Activated CD4-positive, alpha-beta T cell treated with anti-CD3 and anti-CD28 coated beads, Interleukin-2, amount 10 ng/mL, durations not matched to agents 24 days and 14 days (primary cell): ENCODE results near the gene UBAP2. TPM values are rescaled to one million over a fixed set of nuclear protein-coding genes. Genes with fewer than 3 reads are reported as not detected.
A peak's percentile ranks its signal among the peaks of the same experiment; 100 is the strongest.
"Not testable (repeated sequence)": the region's sequence is repeated elsewhere in the genome, so short reads cannot be mapped to it uniquely, and the experiment has no call there.

Experiments
- DNase-seq: peaks from one replicate; pipeline ENCODE4 v3.0.0; 2022
- H3K27ac Mint-ChIP-seq: one replicate; pipeline ENCODE4 v1.8.0; 2022; ENCODE audit warnings: mild to moderate bottlenecking, mixed read lengths
- H3K27me3 Mint-ChIP-seq: one replicate; pipeline ENCODE4 v1.8.0; 2022; ENCODE audit warnings: mixed read lengths
- H3K36me3 Mint-ChIP-seq: one replicate; pipeline ENCODE4 v1.8.0; 2022; ENCODE audit warnings: low read depth, mild to moderate bottlenecking, mixed read lengths
- H3K4me1 Mint-ChIP-seq: one replicate; pipeline ENCODE4 v1.8.0; 2021; ENCODE audit warnings: mixed read lengths
- H3K4me3 Mint-ChIP-seq: one replicate; pipeline ENCODE4 v1.8.0; 2022; ENCODE audit warnings: mild to moderate bottlenecking, moderate library complexity, mixed read lengths
- H3K9me3 Mint-ChIP-seq: one replicate; pipeline ENCODE4 v1.8.0; 2021; ENCODE audit warnings: mixed read lengths
- intact Hi-C: fragments of 100-400 bp; cut with micrococcal nuclease; formaldehyde crosslinking; loops from one replicate; pipeline ENCODE4 v1.15.1; 2023
- total RNA-seq: library from RNA; stranded (reverse); gene quantifications from 2 replicates; pipeline ENCODE4 v1.2.3, GENCODE V29; 2022

The UBAP2 gene
- total RNA-seq, 1 donor from 2014 or later = 55.6 TPM

- Mint-ChIP-seq H3K9me3 (no peaks in the 10 kb centered on the region), H3K27me3 (peaks cover 1% of the 10 kb centered on the region), H3K36me3 (no peaks in the 10 kb centered on the region), H3K27ac (no peak overlapping the region), H3K4me3 (no peak overlapping the region), H3K4me1 (no peaks in the 10 kb centered on the region)
- no peak for DNase-seq
- intact Hi-C loops = no loop called here
Observed at GRCh38 chr9:34070606-34071324, 22.1 kb upstream of the UBAP2 start.

- Mint-ChIP-seq H3K27me3 (peaks cover 1% of the 10 kb centered on the region), H3K4me3 (no peak overlapping the region), H3K9me3 (no peaks in the 10 kb centered on the region), H3K27ac (no peak overlapping the region), H3K36me3 (no peaks in the 10 kb centered on the region), H3K4me1 (no peaks in the 10 kb centered on the region)
- DNase-seq = no peak
- intact Hi-C loops = no loop called here
Observed at GRCh38 chr9:34069831-34070230, 21.1 kb upstream of the UBAP2 start.

DNA sequence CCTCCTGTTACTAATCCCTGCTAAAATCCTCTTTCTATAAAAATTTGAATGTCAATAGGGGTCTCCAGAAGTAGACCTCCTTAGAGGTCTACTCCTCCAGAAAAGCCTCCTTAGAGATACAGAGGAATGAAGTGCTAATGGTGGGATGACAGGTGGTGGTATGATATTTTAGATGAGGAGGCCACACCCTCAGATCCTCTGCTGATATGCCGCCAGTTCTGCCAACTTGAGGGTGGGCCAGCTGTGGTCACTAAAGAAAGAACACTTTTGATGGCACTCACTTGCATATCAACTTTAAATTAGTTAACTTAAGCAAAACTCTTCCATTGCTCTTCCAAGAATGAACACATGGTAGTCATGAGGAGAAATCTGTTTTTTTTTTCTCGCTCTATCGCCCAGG is 16.9 kb upstream of the UBAP2 start:
- H3K9me3 Mint-ChIP-seq = no peaks in the 10 kb centered on the region
- no peak overlapping the region for H3K27ac Mint-ChIP-seq
- intact Hi-C loops = no loop called here
- DNase-seq = no peak
- H3K4me1 Mint-ChIP-seq = no peaks in the 10 kb centered on the region
- peaks cover 3% of the 10 kb centered on the region for H3K27me3 Mint-ChIP-seq
- no peak overlapping the region for H3K4me3 Mint-ChIP-seq
- H3K36me3 Mint-ChIP-seq = no peaks in the 10 kb centered on the region

DNA sequence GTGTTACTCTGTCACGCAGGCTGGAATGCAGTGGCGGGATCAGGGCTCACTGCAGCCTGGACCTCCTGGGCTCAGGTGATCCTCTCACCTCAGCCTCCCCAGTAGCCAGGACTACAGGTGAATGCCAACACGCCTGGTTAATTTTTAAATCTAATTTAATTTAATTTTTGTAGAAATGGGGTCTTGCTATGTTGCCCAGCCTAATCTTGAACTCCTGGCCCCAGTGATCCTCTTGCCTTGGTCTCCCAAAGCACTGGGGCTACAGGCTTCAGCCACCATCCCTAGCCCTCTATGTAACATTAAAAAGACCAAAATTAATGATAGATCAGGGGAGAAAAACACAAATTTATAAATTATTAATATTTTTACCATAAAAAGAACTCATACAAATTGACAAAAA is 11.3 kb upstream of the UBAP2 start:
- Mint-ChIP-seq H3K4me1 (no peaks in the 10 kb centered on the region), H3K27me3 (peaks cover 7% of the 10 kb centered on the region), H3K4me3 (no peak overlapping the region), H3K9me3 (no peaks in the 10 kb centered on the region), H3K27ac (no peak overlapping the region), H3K36me3 (no peaks in the 10 kb centered on the region)
- DNase-seq = no peak
- intact Hi-C loops = no loop called here

DNA sequence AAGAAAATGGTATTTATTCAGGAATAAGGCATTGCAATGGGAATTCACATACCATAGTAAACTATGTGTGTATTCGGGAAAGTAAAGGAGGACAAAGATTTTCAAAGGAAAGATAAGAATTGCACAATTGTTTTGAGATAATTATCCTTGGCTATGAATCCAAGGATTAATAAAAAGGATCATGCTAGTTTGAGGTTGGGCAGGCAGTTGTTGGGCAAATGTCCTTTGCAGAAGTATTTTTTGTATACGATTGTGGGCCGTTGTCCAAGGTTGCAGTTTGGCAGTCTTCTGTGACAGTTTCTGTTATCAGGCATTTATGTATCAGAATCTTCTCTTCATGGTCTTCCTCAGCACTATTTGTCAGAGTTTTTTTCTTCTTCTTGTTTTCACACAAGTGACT is 10.6 kb upstream of the UBAP2 start:
- intact Hi-C loops = no loop called here

DNA sequence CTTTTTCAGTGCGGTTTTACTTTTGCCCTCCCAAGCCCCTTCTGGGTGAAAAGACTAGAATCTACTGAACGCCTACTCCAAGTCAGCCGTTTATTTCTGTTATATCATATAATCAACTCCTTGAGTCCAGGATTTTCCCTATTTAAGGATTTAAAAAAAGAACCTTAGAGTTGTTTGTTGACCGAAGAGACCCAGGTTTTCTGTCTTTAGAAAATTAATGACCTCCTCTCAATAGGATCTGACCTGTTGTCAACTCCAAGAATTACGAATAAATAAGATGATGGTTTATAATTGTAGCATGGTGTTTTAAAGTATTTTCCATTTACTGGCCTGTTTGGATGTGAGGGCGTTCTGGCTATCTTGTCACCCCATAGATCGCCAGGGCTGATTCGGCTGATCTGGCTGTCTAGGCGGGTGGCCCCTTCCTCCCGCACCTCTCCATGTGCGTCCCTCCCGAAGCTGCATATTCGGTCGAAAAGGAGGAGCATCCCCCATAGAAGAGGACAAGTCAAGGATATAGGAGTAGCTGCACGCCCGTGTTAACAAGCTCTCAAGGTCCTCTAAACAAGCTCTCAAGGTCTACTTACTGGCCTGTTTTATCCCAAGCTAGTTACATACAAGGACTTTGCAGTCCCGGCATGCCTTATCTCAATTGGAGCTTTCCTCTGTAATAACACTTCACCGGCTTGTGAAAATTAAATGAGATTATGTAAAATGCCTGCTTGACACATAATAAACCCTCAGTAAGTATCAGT is 1.1 kb upstream of the UBAP2 start:
- peaks cover 41% of the 10 kb centered on the region for H3K4me1 Mint-ChIP-seq
- peaks cover 3% of the 10 kb centered on the region for H3K27me3 Mint-ChIP-seq
- no peaks in the 10 kb centered on the region for H3K9me3 Mint-ChIP-seq
- DNase-seq = peak; percentile 63
- peak overlapping the region; percentile 99 for H3K27ac Mint-ChIP-seq
- peak overlapping the region; percentile 96 for H3K4me3 Mint-ChIP-seq
- intact Hi-C loops = loop anchor here (1.0 to 2.0 kb wide), 6 partner anchors 76 to 760 kb away; partner anchors contain the start of genes AQP3, DCAF12, NFX1 and UBAP1
- H3K36me3 Mint-ChIP-seq = peaks cover 5% of the 10 kb centered on the region

More for the DNA sequence above, 10.6 kb upstream of the UBAP2 start:
- no peaks in the 10 kb centered on the region for H3K4me1 Mint-ChIP-seq
- DNase-seq = no peak
- H3K9me3 Mint-ChIP-seq = no peaks in the 10 kb centered on the region
- peaks cover 6% of the 10 kb centered on the region for H3K27me3 Mint-ChIP-seq
- H3K4me3 Mint-ChIP-seq = no peak overlapping the region
- no peaks in the 10 kb centered on the region for H3K36me3 Mint-ChIP-seq
- no peak overlapping the region for H3K27ac Mint-ChIP-seq

DNA sequence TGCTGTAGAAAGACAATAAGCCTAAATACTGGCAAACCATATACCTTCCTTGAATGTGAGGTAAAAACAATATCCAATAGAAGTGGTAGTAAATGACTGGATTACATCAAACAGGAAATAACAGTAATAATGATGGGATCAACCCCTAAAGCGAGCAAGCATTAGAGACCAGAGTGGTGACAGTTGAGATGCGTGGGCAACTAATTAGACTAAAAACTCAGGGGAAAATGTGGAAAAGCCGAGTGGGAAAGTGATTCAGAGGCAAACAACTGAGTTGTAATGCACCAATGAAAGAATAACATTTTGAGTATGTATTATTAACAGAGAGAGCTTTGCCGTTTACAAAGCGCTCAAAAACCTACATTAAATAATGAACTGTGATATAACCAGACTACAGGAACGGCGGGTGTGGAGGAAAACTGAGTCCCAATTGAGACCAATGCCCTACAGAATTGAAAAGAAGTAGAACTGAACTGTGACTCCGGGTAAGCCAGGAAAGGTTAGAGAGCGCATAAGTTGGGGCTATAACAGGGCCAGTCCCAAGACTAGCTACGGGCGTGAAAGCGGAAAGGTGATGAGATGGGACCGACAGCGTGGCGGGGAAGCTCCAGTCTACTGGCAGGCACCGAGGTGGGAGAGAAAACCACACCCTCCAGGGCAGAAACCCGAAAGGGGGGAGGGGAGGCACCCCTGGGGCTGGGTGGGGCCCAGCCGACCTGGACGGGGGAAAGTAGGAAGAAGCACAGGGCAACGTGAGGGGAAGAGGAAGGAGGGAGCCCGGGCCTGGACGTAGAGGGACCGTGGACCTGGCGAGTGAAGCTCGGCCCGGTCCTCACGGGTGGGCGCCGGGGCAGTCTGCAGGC is 592 bp downstream of the UBAP2 start:
- no peaks in the 10 kb centered on the region for H3K9me3 Mint-ChIP-seq
- peaks cover 39% of the 10 kb centered on the region for H3K4me1 Mint-ChIP-seq
- peak overlapping the region; percentile 99 for H3K27ac Mint-ChIP-seq
- DNase-seq = peak; percentile 86
- peaks cover 5% of the 10 kb centered on the region for H3K36me3 Mint-ChIP-seq
- H3K27me3 Mint-ChIP-seq = peaks cover 3% of the 10 kb centered on the region
- H3K4me3 Mint-ChIP-seq = peak overlapping the region; percentile 96
- intact Hi-C loops = loop anchor here (1.0 to 2.0 kb wide), 3 partner anchors 131 to 601 kb away; partner anchors contain the start of genes AQP3, KIF24, NUDT2 and UBAP1

- Mint-ChIP-seq H3K9me3 (no peaks in the 10 kb centered on the region), H3K27ac (peak overlapping the region; percentile 47), H3K4me3 (peak overlapping the region; percentile 96), H3K4me1 (peaks cover 31% of the 10 kb centered on the region), H3K27me3 (peaks cover 3% of the 10 kb centered on the region), H3K36me3 (peaks cover 8% of the 10 kb centered on the region)
- DNase-seq = peak; percentile 67
- intact Hi-C loops = no loop called here
Observed at GRCh38 chr9:34046784-34047379, 1.8 kb downstream of the UBAP2 start.

DNA sequence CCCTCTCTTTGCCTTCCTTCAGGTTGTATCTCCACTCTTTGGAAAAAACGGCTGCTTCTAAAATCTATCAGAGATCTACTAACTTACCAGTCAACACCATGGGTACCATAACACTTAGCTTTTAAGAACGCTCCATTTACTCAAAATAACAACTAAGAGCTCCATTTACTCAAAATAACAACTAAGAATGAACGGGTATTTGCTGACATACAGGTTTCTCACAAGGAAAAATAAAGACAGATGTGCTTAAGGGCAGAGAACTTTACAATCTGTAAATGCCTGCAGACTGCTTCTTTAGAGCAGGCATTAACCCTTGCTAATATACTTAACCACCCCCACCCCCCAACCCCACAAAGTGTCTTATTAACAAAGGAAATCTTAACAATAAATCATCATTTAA is 2.8 kb downstream of the UBAP2 start:
- intact Hi-C loops = no loop called here
- Mint-ChIP-seq H3K9me3 (no peaks in the 10 kb centered on the region), H3K27me3 (peaks cover 3% of the 10 kb centered on the region), H3K27ac (no peak overlapping the region), H3K4me1 (peaks cover 29% of the 10 kb centered on the region), H3K4me3 (peak overlapping the region; percentile 24), H3K36me3 (peaks cover 11% of the 10 kb centered on the region)
- no peak for DNase-seq

DNA sequence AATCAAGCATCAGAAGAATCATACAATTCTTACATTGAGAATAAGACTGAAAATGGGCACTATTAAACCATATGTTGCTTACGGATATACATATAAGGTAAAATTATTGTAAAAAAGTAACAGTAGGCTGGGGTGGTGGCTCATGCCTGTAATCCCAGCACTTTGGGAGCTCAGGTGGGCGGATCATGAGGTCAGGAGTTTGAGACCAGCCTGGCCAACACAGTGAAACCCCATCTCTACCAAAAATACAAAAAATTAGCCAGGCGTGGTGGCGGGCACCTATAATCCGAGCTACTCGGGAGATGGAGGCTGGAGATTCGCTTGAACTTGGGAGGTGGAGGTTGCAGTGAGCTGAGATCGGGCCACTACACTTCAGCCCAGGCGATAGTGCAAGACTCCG is 6.6 kb downstream of the UBAP2 start:
- H3K27ac Mint-ChIP-seq, H3K9me3 Mint-ChIP-seq, intact Hi-C loops, H3K4me3 Mint-ChIP-seq, DNase-seq, H3K27me3 Mint-ChIP-seq: not testable (repeated sequence)
- peaks cover 13% of the 10 kb centered on the region for H3K4me1 Mint-ChIP-seq
- peaks cover 13% of the 10 kb centered on the region for H3K36me3 Mint-ChIP-seq

- DNase-seq, H3K9me3 Mint-ChIP-seq, H3K4me3 Mint-ChIP-seq, H3K27me3 Mint-ChIP-seq, intact Hi-C loops, H3K27ac Mint-ChIP-seq: not testable (repeated sequence)
- Mint-ChIP-seq H3K36me3 (peaks cover 23% of the 10 kb centered on the region), H3K4me1 (peaks cover 11% of the 10 kb centered on the region)
Observed at GRCh38 chr9:34038851-34039250, 9.8 kb downstream of the UBAP2 start.

- DNase-seq = no peak
- H3K36me3 Mint-ChIP-seq = peaks cover 24% of the 10 kb centered on the region
- H3K27me3 Mint-ChIP-seq = no peaks in the 10 kb centered on the region
- H3K9me3 Mint-ChIP-seq = no peaks in the 10 kb centered on the region
- H3K4me3 Mint-ChIP-seq = no peak overlapping the region
- intact Hi-C loops = no loop called here
- H3K27ac Mint-ChIP-seq = no peak overlapping the region
- peaks cover 14% of the 10 kb centered on the region for H3K4me1 Mint-ChIP-seq
Observed at GRCh38 chr9:34037626-34038025, 11.1 kb downstream of the UBAP2 start.

- Mint-ChIP-seq H3K27me3 (no peaks in the 10 kb centered on the region), H3K4me1 (peaks cover 14% of the 10 kb centered on the region), H3K4me3 (no peak overlapping the region), H3K27ac (no peak overlapping the region), H3K36me3 (peaks cover 29% of the 10 kb centered on the region), H3K9me3 (no peaks in the 10 kb centered on the region)
- DNase-seq = no peak
- intact Hi-C loops = no loop called here
Observed at GRCh38 chr9:34036625-34037024, 12.1 kb downstream of the UBAP2 start.
